ENCODE data around the gene CISH.

Gene CISH

DNA sequence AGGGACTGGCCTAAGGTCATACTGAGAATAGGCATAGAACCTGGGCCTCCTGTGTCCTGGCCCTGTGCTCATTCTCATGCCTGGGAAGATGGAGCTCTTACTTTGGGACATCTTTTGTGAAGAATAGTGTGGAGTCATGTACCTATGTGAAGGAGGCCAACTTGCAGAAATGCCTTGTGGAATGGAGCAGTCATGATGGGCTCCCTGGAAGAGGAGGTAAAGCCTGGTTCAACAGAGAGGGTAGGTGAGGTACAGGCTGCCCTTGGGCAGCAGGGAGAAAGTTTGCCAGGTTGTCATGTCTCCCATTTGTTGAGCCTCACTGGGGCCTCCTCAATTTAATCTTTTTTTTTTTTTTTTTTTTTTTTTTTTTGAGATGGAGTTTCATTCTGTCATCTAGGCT is 23.5 kb upstream of the CISH start:
- no peak for DNase-seq

DNA sequence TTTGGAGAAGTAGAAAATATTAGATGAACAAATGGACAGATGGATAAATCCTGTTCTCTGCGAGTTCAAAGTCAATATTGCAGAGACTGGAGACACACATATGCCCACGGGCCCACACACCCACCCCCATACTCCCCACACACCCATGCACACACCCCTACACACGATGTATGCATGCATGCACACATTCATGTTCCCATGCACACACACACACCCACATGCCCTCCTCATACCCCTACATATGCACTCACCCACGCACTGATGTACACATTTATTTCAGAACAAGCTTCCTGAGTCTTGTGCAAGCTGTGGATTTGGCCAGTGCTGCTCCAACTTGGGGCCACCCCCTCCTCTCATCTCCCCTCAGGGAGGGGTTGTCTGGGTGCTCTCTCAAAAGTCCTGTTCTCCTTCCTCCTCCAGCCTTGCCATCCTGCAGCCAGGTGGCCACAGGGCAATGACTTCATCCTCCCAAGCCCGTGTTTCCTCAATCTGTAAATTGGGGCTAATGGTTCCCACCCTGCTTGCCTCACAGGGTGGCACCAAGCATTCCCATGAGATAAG is 21.7 kb upstream of the CISH start:
- DNase-seq, result no peak

DNA sequence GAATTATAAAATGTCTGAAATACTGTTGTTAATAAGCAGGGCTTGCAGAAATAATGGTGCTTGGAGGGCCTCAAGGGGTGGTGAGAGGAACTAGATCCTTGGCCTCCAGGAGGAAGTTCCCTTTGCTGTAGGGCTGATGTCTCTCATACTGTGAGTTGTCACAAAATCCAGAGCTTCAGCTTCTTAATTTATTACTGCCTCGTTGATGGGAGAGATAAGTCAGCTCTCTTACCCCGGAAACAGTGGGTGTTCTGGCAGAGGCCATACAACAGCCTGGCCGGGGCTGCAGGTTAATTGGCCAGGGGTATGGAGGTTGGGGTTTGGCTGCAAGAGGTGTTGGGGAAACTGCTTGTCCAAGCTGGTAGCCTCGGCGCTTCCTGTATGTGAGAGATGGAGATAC is 20.9 kb upstream of the CISH start:
- DNase-seq, result no peak

DNA sequence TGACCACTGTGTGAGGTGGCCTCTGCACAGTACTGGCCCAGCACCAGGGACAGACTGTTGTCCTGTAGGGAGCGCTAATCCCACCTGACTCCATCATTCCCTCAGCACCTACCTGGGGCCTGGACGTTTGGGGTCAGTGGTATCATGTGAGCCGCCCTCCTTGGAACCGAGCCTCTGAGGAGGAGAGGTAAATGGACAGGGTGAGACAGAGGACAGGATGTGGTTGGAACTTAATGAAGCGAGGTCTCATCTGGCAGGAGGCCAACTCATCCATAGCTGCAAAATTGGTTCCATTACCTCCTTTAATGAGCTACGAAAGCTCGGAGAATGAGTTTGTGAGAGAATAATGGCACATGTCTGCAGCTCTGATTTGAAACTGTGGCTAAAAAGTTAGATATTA is 19.3 kb upstream of the CISH start:
- DNase-seq, result no peak

DNA sequence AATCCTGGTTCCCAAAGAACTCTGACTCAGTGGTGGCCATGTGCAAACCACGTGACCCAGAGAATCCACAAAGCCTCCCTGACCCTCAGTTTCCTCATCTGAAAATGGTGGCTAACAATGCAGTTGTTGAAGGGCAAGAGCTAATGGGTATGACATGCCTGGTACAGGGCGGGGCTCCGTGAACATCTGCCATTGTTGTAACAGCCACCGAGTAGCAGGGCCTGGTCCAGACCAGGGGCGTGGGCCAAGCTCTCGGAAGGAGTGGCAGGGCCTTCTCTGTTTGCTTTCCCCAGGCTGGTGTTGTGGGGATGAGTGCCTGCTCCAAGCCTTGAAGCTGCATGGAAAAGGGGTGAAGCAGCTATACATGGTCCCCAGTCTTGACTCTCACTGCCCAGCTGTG is 18.8 kb upstream of the CISH start:
- no peak for DNase-seq

DNA sequence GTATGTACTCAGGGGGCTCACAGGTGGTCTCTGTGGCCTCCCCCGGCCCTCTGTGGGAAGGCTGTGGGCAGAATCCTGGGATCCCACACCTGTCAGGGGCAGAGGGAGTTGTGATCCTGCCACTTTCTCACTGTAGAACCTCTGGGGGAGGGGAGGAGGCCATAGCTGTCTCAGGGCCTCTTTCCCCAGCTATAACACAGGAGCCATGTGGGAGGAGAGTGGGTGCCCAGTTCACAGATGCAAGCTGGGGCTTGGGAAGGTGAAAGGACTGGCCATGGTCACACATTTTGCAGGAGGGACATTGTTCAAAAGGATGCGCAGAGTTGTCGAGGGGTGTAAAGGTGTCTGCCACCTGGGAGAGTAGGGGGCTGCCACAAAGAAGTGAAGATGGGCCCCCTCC is 17.0 kb upstream of the CISH start:
- no peak for DNase-seq

DNA sequence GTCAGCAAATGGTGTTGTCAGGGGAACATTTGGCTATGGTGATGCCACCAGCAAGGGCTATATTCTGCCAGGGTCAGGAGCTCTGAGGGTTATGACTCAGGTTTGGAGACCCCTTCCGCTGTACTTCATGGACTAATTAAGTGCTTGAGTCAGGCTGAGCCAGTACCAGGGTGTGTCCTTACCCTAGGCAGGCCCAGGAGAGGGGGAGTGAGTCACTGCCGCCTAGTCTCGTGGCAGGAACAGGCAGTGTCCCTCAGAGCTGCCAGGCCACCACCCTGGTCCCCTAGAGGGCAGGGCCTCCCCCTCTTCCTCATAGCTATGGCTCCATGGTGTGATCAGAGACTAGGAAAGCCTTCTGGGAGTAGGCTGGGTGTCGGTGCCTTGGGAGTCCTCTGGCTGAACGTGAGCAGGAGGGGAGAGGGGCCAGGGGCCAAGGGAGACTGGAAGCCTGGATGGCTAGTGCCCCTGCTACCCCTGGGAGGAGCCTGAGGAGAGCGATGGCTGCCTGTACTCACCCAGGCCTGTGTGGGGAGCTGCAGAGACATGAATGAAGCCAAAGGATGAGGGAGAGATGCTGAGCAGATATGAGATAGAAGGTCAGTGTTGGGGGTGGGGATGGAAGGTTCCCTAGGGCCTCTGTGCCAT is 16.0 kb upstream of the CISH start:
- no peak for DNase-seq

DNA sequence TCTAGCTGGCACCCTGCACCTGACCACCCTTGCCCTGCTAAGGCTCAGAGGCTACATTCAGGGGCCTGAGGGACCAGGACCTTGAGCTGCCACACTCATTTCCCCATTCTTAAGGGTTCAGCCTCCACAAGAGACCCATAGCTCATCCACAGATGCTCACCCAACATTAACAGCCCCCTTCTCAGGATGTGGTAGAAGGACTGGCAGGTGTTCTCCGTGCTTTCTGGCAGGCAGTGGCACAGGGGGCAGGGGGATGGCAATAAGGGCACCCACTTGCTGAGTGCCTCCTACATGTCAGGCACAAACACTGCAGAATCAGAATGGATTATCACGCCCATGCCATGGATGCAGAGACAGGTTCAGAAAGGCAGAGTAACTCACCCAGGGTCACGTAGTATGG is 14.8 kb upstream of the CISH start:
- no peak for DNase-seq

DNA sequence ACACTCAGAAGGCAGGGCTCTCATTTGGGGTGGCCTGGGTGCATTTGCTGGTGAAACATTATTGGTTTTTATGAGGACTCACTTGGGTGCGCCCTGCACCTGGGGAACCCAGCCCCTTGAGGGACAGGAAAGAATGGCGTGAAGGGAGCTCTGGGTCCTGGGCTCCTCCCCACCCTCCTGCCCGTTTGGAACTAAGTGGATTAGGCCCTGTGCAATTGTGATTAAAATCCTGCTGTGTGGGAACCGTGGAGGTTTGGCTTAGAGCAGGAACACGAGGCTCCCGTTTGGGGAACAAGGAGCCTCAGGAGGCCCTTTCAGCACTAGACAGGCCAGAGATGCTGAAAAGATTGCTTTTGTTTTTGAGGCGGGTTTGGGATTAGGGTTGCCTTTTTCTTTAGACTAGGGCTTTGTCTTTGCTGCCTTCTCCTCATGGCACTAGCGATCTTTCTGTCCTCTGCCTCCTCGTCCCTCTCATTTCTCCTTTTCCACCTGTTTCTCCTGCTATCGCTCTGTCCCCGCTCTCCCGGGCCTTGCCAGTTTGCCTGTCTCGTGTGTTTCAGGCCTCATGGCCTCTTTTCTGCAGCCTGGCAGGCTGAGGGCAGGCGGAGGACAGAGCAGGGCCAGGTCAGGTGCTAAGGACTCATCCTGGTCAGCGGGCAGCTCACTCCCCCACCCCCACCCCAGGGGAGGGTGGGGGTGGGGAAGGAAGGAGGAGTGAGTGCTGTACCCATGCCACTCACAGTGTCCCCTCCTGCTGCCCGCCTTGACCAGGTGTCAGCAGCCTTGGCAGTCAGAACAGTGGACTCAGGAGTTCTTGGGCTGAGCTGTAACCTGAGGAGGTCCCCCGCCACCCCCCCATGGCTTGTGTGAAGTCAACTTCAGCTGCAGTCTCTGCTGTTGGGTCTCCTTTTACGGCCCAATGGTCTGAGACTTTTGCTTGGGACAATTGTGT is 13.9 kb upstream of the CISH start:
- no peak for DNase-seq

DNA sequence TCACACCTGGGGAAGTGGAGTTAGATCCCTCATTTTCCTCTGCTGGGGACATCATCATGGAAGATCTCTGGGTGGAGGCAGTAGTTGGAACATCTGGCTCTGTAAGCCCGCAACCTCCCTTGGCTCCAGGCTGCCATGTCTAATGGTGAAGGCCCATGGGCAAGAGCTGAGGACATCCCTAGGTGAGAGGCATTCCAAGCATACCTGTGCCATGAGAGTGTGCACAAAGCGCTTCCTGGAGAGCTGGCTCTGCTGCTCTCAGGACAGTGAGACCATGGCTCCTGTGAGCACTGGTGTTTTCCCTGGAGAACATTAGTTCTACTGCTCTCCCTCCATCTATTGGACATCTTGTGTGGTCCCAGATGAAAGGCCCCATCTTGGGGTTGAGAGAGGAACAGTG is 13.1 kb upstream of the CISH start:
- no peak for DNase-seq

DNA sequence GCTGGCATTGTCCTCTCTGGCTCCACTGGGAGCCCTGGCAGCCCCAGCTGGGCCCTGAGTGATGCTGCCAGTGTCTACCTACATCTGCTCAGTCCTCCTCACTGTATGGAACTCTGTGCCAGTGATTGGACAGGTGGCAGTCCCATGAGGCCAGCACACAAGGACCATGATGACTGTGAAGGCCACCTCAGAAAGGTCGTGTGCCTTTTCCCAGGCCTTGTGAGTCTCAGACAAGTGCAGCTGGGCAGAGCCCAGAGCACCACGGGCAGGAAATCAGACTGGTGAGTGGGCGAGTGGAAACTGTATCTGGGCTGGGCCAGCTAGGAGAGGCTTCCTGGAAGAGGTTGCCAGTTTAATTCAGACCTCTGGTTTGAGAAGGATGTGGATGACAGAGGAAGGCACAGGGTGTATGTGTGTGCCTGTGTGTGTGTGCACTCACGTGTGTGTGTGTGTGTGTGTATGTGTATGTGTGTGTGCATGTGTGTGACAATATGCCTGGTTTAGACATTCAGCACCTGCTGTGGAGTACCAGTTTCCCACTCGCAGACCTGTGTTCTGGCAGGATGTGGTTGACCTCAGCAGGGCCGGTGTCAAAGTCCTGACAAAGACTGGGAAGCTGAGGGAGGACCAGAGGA is 12.4 kb upstream of the CISH start:
- no peak for DNase-seq

DNA sequence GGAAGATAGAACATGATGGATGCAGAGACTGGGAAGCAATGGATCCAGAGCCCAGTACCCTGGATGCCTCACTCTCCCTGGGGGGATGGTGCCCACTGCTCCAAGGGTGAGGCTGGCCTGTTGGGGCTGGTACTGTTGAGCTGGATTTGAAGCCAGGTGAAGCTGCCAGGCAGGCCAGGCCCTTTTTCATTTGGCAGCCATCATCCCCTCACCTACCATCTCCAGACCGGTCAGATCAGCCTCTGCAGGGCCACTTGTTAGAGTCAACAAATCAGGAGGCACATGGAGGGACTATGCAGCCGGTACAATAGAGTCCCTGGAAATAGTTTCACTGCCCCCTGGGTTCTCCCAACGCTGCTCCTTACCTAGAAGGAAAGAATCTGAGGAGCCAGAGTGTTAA is 11.3 kb upstream of the CISH start:
- no peak for DNase-seq

DNA sequence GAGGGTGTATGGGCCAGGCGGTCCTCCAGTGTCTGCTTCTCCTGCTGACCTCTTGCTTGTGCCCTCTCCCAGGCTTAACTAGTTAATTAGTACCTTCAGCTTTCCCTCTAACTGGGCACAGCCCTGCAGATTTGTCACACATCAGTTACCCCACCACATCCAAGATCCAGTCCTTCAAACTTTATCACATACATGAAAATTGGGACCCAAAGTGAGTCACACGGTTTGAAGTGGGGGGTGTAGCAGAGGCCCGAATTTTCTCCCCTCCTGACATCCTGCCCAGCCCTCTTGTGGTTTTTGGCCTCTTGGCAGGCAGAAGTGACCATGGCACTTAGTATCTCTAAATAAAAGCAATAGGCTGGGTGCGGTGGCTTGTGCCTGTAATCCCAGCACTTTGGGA is 9.2 kb upstream of the CISH start:
- DNase-seq, result no peak

DNA sequence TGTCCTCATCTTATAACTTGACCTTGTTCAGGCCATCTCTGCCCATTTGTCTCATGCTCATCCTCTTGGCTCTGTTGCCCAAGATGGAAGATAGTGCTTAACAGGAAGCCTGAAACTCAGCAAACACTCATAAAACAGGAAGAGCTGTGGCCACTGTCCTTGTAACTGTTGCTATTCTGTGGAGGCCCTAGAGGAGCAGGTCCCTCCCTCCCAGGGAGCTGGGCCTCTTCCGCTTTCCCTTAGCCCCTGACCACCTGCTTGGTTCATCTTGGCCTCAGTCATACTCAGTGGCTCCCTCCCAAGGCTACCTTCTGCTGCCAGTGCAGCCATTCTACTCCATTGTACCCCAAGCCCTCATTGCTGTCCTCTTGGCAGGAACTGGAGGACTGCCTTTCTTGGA is 8.8 kb upstream of the CISH start:
- DNase-seq, result no peak

DNA sequence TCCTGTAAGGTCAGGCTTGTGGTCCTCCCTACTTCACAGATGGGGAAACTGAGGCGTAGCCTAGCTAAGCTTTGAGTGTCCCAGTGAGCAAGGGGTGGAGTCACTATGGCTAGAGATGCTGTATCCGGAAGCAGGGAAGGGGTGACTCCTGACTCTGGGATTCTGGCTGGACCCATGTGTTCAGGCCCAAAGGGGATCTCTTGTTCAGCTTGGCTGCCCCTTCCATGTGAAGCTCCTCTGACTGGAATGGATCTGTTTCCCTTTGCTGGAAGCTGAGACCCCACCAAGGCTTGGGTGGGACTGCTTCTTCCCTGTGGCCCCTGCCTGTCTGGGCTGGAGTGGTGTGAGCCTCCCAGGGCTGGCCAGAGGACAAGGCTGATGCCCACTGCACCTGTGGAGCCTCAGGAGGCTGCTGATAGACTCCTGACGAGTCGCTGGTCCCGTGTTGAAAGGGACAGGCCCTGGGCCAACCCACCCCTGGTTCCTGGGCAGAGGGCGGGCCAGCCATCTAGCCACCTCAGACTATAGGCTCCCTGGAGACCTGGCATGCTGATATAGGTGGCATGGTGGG is 6.4 kb upstream of the CISH start:
- no peak for DNase-seq

DNA sequence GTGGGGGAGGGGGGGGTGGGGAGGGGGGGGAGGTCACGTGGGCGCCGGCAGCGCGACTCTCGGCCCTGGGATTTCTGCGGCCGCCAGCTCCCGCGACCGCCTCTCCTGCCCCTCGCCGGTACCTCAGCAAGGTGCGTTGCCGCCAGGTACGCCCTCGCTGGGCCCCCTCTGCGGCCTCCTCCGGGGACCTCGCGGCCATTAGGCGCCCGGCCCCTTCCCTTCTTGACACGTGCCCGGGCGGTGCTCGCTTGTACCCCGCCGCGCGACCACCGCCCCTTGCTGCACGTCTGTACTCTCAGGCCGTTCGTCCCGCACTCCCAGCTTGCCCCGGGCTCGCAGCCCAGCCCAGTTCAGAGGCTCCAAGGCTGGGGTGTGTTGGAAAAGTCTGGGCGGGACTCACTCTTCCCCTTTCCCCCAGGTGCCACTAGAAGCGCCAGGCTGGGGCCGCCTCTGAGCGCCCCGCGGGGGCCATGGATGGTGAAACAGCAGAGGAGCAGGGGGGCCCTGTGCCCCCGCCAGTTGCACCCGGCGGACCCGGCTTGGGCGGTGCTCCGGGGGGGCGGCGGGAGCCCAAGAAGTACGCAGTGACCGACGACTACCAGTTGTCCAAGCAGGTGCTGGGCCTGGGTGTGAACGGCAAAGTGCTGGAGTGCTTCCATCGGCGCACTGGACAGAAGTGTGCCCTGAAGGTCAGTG is 5.7 kb upstream of the CISH start, which contains the start of gene MAPKAPK3:
Gene MAPKAPK3 (plus strand): TSS at position 56 of the 696 bp plus-strand sequence. CDS start 415 bp downstream, at position 471.
- DNase-seq, result no peak

DNA sequence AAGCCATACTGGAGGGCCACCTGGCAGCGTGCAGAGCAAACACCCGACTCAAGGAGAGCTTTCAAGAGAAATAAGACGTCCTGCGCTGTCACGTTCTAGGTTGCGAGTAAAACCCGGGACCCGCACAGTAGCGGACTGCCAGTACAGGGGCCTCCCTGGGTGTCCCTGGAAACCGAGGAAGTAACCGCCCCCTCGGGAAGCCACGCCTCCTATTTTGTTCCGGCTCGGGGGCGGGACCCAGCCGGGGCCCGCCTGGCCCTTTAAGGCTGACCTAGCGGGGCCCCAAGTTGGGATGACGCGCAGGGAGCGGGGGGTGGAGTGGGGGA is 5.2 kb upstream of the CISH start:
- DNase-seq, result peak; percentile 94

DNA sequence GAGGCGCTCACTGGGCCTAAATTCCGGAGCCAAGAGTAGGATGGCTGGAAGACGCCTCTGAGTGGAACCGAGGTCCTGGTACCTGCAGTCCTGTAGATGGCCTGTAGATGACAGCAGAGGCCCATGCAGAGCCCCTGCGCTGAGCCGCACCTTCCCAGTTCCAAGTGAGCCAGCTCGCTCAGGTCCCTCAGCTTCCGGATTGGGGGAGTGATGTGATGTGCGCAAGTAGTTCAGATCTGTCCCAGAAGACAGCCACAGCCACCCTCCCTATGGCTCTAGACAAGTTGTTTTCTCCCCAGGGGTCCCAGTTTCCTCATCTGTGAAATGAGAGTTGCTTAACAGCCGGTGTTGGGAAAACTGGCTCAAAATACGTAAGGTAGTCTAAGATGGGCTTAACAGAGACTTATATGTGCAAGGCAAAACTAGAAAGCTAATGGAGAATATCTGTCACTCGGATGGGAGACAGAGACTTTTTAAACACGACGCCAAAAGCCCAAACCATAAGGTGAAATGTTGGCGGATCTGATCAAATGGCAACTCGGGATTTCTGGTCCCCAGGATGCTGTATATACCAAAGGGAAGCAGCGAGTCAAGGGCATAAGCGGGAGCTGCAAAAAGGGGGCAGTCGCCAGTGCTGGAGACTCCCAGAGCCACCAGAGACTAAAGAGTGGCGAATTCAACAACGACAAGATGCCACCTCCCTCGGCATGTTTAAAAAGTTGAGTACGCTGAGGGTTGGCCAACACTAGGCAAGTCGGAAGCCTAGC is 4.6 kb upstream of the CISH start:
- peak; percentile 79 for DNase-seq

DNA sequence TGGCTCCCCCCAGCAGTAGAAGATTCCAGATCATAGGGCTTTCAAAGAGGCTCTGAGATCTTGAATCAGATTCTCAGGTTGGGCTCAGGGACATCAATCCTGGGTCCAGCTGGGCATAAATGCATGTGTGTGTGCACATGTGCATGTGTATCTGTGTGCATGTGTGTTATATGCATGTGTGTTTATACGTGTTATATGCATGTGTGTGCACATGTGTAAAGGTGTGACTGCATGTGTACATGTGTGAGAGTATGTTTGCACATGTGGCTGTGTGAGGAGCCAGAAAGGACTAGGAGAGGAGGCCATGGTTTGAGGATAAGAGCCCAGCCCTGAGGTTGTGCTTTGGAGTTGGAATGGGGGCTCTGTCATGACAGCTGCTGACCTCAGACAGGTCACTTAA is 3.6 kb upstream of the CISH start:
- no peak for DNase-seq

DNA sequence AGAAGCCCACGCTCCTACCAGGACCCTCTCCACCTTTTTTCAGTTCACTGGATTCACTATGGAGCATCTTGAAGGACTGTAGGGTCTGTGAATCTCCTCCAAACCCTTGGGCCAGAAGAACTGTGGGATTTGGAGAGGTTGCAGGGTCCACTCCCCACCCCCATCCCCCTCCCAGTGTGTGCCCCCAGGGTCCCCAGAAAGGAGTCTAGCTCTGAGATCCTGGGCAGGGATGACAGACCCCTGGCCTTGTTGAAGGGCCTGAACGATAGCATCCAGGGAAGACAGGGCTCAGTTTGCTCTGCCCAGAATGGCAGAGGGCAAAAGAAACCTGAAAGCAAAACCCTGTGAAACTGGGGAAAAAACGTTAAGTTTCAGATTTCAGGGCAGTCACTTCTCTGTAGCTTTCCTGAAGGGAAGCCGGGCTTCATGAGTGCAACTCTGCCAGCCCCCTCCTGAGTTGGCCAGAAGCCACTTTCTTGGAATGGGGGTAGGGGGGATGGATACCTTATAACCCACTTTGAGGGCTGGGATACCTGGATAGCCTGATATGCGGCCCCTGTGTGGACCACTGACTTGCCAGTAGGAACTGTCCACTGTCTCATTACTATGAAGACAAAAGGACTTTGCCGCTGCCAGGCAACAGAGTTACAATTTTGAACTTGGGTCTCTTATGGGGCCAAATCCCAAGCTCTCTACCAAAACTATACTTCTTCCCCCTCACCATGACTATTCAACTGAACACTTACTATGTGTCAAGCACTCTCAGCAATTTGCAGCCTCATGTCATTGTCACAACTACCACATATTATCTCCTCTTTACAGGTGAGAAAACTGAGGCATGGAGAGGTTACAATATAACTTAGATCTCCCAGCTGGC is 1.6 kb upstream of the CISH start:
- DNase-seq, result no peak

All from activated gamma-delta T cell treated with Interleukin-2 at 50 U/mL for 16 hours (primary cell).